Heart right ventricle (tissue), 16 donors: ENCODE results near the gene GLMP. TPM values are rescaled to one million over a fixed set of nuclear protein-coding genes. Genes with fewer than 3 reads are reported as not detected.

Source experiments
- ATAC-seq, 8 donors: fragments of 200-7000 bp; cut with Tn5 transposase; one replicate each; pipeline ENCODE4 v1.9.1; 2020; ENCODE audit warnings: mild to moderate bottlenecking in 8 of 8, moderate library complexity in 8 of 8, moderate number of reproducible peaks in 1 of 8
- DNase-seq, 2 donors: peaks; one replicate each; pipeline ENCODE4 v3.0.0-alpha.2; 2020
- H3K27ac ChIP-seq, 10 donors: fragments of 200-600 bp; sonication (generic) in 2 of 10; one replicate each; pipeline versions ENCODE4 v1.5.0 to v1.8.0; 2020 to 2022; ENCODE audit warnings: mild to moderate bottlenecking in 3 of 10
- H3K27me3 ChIP-seq, 7 donors: fragments of 200-600 bp; one replicate each; pipeline ENCODE4 v1.8.0; 2021 to 2022; ENCODE audit warnings: mild to moderate bottlenecking in 2 of 7
- H3K36me3 ChIP-seq, 9 donors: fragments of 200-600 bp; sonication (generic) in 1 of 9; one replicate each; pipeline versions ENCODE4 v1.5.0 to v1.8.0; 2020 to 2022; ENCODE audit warnings: mild to moderate bottlenecking in 2 of 9
- H3K4me1 ChIP-seq, 9 donors: fragments of 200-600 bp; sonication (generic) in 1 of 9; one replicate each; pipeline versions ENCODE4 v1.5.0 to v1.8.0; 2020 to 2022; ENCODE audit warnings: mild to moderate bottlenecking in 4 of 9
- H3K4me3 ChIP-seq, 10 donors: fragments of 200-600 bp; sonication (generic) in 2 of 10; one replicate each; pipeline versions ENCODE4 v1.5.0 to v1.8.0; 2020 to 2022; ENCODE audit warnings: mild to moderate bottlenecking in 7 of 10, moderate library complexity in 2 of 10
- H3K9me3 ChIP-seq, 11 donors: fragments of 200-600 bp in 10 of 11; sonication (generic) in 2 of 11; one replicate each; pipeline versions ENCODE4 v1.5.0 to v1.8.0; 2013 to 2022; ENCODE audit warnings: mild to moderate bottlenecking in 2 of 11, control low read depth in 1 of 11, moderate library complexity in 1 of 11
- WGBS, 2 donors: extraction: QIAGEN DNeasy Blood & Tissue Kit; methylation state at CpG; one replicate each; pipeline ENCODE4 v1.1.7; 2013; ENCODE audit warnings: inconsistent platforms in 1 of 2; 5-methylcytosine and 5-hydroxymethylcytosine counted together
- intact Hi-C, 10 donors: fragments of 100-400 bp; cut with DNase I; formaldehyde crosslinking; loops; one replicate each; pipeline versions ENCODE4 v1.11.1 to v1.14.2; 2022
- polyA plus RNA-seq, 2 donors: library from polyadenylated mRNA; stranded (reverse); fragments of 200-250 nt; gene quantifications; one replicate each; pipeline ENCODE4 v1.2.3, GENCODE V29; 2013
- total RNA-seq, 10 donors: library from RNA; stranded (reverse); fragmentation: NEBNext Ultra II Directional in 3 of 10; extraction: Animal tissue kit (Norgen Biotek cat#: 25700) in 3 of 10; gene quantifications; one replicate each; pipeline versions ENCODE4 v1.2.1 to v1.2.4, GENCODE V29; 2021 to 2023
- TF ChIP-seq, protein P1 (sequence below), 9 donors: fragments of 200-600 bp; sonication (generic) in 2 of 9; IDR thresholded peaks; one replicate each; pipeline versions ENCODE4 v1.5.0 to v1.8.0; 2021 to 2022; ENCODE audit warnings: antibody characterized with exemption in 9 of 9, mild to moderate bottlenecking in 5 of 9, moderate library complexity in 1 of 9
- donor health status: Arrhythmogenic right ventricular cardiomyopathy.
- donor health status: ischemic (EF 13 %, LVEDD 7.1; RV severe dilation, severe dysfunction).
- donor health status: healthy with polysubstance abuse.
- donor health status: DM: no; HTN: yes; CAD: no.
- donor health status: DM: no; HTN: no; CAD: no.
- donor health status: ischemic (EF 25% LVEDD 6.9; RV normal size, moderate dysfunction).
- donor health status: ischemic (EF 25% LVEDD 5.7; RV mildly dilated, moderate dysfunction).
- donor health status: healthy.
- donor health status: DM: yes; HTN: yes; CAD: no.
- donor health status: Ischemic cardiomyopathy.
- donor health status: ischemic (EF 35%, LVEDD 5.7; RV mildly dilated, moderate dysfunction).
- donor health status: nonischemic (EF 11% LVEDD 7.7; RV severe dilation, severe dysfunction).
- donor health status: DM: yes; HTN: yes; CAD: no.
- donor health status: PGD.
- donor health status: ischemic (EF 29% LVEDD 5.4; RV normal size, mild dysfunction).
- donor health status: nonischemic (EF 23%, LVEDD 6.1; RV moderate dilation, normal function).

GLMP gene
- total and polyA plus RNA-seq, 12 donors, result 10.9 to 43.8 (median 14.2) TPM

GRCh38 chr1:156283521-156283920, 12.0 kb downstream of the GLMP start:
- no peaks in the 10 kb centered on the region for H3K9me3 ChIP-seq
- peaks cover 0 to 32% (median 2%) of the 10 kb centered on the region in 9 donors for H3K36me3 ChIP-seq
- peaks cover 0 to 56% (median 28%) of the 10 kb centered on the region in 9 donors for H3K4me1 ChIP-seq
- H3K27ac ChIP-seq, result peak overlapping the region in 6 of 10 donors; percentile 85 to 98 (median 92)
- peak overlapping the region; percentile 72 to 97 (median 88) for H3K4me3 ChIP-seq
- ATAC-seq (no peak), DNase-seq (no peak)
- intact Hi-C loops, result no loop called here
- TF ChIP-seq, protein P1, sequence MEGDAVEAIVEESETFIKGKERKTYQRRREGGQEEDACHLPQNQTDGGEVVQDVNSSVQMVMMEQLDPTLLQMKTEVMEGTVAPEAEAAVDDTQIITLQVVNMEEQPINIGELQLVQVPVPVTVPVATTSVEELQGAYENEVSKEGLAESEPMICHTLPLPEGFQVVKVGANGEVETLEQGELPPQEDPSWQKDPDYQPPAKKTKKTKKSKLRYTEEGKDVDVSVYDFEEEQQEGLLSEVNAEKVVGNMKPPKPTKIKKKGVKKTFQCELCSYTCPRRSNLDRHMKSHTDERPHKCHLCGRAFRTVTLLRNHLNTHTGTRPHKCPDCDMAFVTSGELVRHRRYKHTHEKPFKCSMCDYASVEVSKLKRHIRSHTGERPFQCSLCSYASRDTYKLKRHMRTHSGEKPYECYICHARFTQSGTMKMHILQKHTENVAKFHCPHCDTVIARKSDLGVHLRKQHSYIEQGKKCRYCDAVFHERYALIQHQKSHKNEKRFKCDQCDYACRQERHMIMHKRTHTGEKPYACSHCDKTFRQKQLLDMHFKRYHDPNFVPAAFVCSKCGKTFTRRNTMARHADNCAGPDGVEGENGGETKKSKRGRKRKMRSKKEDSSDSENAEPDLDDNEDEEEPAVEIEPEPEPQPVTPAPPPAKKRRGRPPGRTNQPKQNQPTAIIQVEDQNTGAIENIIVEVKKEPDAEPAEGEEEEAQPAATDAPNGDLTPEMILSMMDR (IDR thresholded peaks at IDR 0.05), result no peak
- H3K27me3 ChIP-seq, result no peaks in the 10 kb centered on the region
- WGBS, 2 donors, result 85 to 91% methylated on average over 1 of the region's 1 CpG

DNA sequence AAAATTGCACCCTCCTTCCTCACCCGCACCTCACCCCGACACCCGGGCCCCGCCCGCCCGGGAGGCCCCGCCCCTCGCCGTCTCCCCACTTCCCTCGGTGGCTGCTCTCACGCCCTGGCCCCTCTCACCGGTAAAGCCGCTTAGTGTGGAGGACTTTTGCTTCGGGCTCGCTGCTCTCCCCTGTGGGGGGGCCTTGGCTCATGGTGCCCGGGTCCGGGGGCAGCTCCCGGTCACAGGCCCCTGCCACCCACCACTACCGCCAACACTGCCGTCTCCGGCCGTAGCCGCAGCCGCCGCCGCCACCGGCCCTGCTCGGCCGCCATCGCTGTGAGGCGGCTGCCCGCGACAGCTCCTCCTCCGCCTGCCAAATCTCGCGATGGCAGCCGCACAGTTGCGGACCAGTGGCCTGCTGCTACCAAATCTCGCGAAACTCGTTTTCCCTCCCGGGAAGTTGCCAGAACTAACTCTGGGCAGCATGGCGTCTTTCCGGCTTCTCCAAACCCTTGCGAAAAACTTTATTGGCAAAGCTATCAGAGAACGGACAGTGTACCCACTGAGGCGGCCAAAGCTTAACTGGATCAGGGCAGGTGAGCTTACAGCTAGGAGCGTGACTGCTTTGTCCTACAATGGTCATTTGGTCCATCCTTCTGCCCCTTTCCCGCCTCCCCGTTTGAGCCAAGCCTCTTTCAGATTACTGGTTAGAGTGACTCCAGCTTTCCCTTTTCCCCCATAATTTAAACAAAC, 12.8 kb downstream of the GLMP start, which contains the start of gene SMG5:
Gene SMG5, minus strand, starts transcription at position 347 of the 744 bp plus-strand sequence. Its CDS starts 145 bp downstream, at position 202.
- TF ChIP-seq, protein P1 (IDR thresholded peaks at IDR 0.05), result no peak
- Histone ChIP-seq H3K27me3 (no peaks in the 10 kb centered on the region), H3K9me3 (no peaks in the 10 kb centered on the region), H3K4me1 (peaks cover 0 to 63% (median 28%) of the 10 kb centered on the region in 9 donors), H3K4me3 (peak within 1 kb of the TSS; percentile 72 to 97 (median 88)), H3K27ac (peak within 1 kb of the TSS; percentile 82 to 98 (median 92)), H3K36me3 (peaks cover 0 to 35% (median 11%) of the 10 kb centered on the region in 9 donors)
- ATAC-seq (peak; percentile 89 to 96 (median 94)), DNase-seq (peak; percentile 95 to 98)
- 0% methylated on average over 45 to 50 of the region's 50 CpGs for WGBS, 2 donors
- intact Hi-C loops, result no loop called here

DNA sequence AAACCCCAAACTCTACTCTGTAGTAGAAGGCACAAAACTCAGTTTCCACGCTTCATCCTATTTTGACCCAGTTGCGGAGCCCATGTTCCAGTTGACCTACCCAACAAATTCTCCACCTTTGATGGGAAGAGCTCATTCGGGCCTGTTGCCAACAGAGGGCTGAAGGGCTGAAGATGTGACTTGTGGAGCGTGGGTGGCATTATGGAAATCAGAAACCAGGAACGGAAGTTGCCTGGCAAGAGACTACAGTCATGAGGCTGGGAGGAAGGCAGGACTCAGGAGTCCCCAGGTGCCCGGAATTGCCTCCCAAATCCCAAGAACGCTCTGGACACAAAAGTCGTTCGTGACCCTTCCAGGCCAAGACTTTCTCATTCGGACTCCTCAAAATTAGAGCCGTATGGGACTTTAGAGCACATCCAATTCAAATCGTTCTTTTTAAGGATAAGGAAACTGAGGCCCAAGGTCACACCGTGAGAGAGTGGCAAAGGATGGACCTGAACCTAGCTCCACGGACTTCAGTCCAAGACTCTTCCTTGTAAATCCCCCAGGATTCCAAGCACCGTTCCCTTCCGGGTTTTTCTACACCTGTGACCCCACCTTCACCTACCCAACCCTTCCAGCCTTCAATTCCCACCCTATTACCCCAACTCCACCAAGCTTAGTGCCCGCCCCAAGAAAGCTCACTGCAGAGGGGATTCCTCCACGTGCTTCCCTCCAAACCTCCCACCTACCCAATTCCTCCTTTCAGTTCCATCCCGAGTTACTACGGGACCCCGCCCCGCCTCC, 13.6 kb downstream of the GLMP start:
- ATAC-seq, result peak in 7 of 8 donors; percentile 0 to 37 (median 3)
- intact Hi-C loops, result no loop called here
- H3K27me3 ChIP-seq, result no peaks in the 10 kb centered on the region
- peak overlapping the region; percentile 82 to 98 (median 92) for H3K27ac ChIP-seq
- H3K4me3 ChIP-seq, result peak overlapping the region; percentile 72 to 97 (median 88)
- TF ChIP-seq, protein P1 (IDR thresholded peaks at IDR 0.05), result no peak
- peaks cover 0 to 43% (median 15%) of the 10 kb centered on the region in 9 donors for H3K36me3 ChIP-seq
- DNase-seq, result peak in 1 of 2 donors; percentile 35
- 6 to 8% methylated on average over 22 of the region's 22 CpGs for WGBS, 2 donors
- H3K9me3 ChIP-seq, result no peaks in the 10 kb centered on the region
- peaks cover 0 to 71% (median 28%) of the 10 kb centered on the region in 9 donors for H3K4me1 ChIP-seq

GRCh38 chr1:156281281-156281680, 14.2 kb downstream of the GLMP start:
- H3K9me3 ChIP-seq, result no peaks in the 10 kb centered on the region
- intact Hi-C loops, result no loop called here

More at GRCh38 chr1:156281281-156281680, 14.2 kb downstream of the GLMP start:
- ATAC-seq, result peak; percentile 52 to 87 (median 76)
- peak; percentile 65 to 69 for DNase-seq
- WGBS, 2 donors, result 9 to 13% methylated on average over 8 of the region's 8 CpGs
- no peaks in the 10 kb centered on the region for H3K27me3 ChIP-seq
- peak overlapping the region in 9 of 10 donors; percentile 72 to 96 (median 87) for H3K4me3 ChIP-seq
- peaks cover 0 to 45% (median 21%) of the 10 kb centered on the region in 9 donors for H3K36me3 ChIP-seq
- peaks cover 0 to 77% (median 28%) of the 10 kb centered on the region in 9 donors for H3K4me1 ChIP-seq
- peak overlapping the region in 9 of 10 donors; percentile 85 to 98 (median 92) for H3K27ac ChIP-seq
- TF ChIP-seq, protein P1 (IDR thresholded peaks at IDR 0.05), result peak in 2 of 9 donors; percentile 15 to 22
